Measurements from ENCODE around the gene LMO4.

DNA sequence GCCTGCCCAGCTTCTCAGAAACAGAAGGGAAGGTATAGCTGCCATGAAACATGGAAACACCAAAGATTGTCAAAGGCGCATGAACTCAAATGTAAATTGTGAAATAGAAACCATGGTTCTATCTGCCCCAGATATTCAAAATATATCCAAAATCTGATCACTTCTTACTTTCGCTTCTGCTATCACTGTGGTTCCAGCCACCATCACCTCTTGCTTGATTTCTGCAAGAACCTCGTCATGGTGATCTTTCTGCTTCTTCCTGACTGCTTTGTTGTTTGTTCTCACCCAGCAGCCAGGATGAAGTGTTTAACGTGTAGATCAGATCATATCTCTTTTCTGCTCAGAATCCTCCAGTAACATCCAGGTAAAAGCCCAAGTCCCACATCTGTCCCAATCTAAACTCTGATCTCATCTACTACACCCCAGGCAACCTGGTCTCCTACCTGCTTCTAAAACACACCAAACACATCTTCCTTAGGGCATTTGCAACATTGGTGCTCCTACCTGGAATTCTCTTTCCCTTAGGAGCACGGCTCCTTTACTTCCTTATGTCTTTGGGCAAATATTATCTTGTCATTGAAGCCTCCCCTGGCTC, 10.5 kb upstream of the LMO4 start:
- TF ChIP-seq, protein P1, sequence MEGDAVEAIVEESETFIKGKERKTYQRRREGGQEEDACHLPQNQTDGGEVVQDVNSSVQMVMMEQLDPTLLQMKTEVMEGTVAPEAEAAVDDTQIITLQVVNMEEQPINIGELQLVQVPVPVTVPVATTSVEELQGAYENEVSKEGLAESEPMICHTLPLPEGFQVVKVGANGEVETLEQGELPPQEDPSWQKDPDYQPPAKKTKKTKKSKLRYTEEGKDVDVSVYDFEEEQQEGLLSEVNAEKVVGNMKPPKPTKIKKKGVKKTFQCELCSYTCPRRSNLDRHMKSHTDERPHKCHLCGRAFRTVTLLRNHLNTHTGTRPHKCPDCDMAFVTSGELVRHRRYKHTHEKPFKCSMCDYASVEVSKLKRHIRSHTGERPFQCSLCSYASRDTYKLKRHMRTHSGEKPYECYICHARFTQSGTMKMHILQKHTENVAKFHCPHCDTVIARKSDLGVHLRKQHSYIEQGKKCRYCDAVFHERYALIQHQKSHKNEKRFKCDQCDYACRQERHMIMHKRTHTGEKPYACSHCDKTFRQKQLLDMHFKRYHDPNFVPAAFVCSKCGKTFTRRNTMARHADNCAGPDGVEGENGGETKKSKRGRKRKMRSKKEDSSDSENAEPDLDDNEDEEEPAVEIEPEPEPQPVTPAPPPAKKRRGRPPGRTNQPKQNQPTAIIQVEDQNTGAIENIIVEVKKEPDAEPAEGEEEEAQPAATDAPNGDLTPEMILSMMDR (IDR thresholded peaks at IDR 0.05; ENCODE audit: insufficient read depth, low read length, poor library complexity, severe bottlenecking) = no peak
- TF ChIP-seq EZH2phosphoT487 (conservative IDR thresholded peaks at IDR 0.05; ENCODE audit: low read length) = no peak
